Left renal pelvis (tissue), 4 donors: ENCODE results near the gene HIF3A. TPM values are rescaled to one million over a fixed set of nuclear protein-coding genes. Genes with fewer than 3 reads are reported as not detected.
"Not testable (repeated sequence)": the region's sequence is repeated elsewhere in the genome, so short reads cannot be mapped to it uniquely, and the experiment has no call there.

Source experiments
- DNase-seq, 4 donors: peaks; one replicate each; pipeline ENCODE4 v3.0.0-alpha.2; 2013; ENCODE audit warnings: low read depth in 4 of 4, low spot score in 3 of 4
- polyA plus RNA-seq, 4 donors: library from polyadenylated mRNA; unstranded; fragments of 120-200 nt; gene quantifications; one replicate each; pipeline ENCODE4 v1.2.1, GENCODE V29; 2013; ENCODE audit not compliant: insufficient read length in 4 of 4

HIF3A gene
- polyA plus RNA-seq, 4 donors = 25.9 to 66.4 (median 37.3) TPM

GRCh38 chr19:46321653-46322052 is 24.8 kb downstream of the HIF3A start:
- DNase-seq = no peak

GRCh38 chr19:46323227-46323626 is 26.4 kb downstream of the HIF3A start:
- not testable (repeated sequence) for DNase-seq

- no peak for DNase-seq
Observed at GRCh38 chr19:46324277-46324676, 27.4 kb downstream of the HIF3A start.

- no peak for DNase-seq
Observed at GRCh38 chr19:46326608-46327007, 29.8 kb downstream of the HIF3A start.

- DNase-seq = no peak
Observed at GRCh38 chr19:46328079-46328478, 31.2 kb downstream of the HIF3A start.

- no peak for DNase-seq
Observed at GRCh38 chr19:46330319-46330918, 33.6 kb downstream of the HIF3A start.

GRCh38 chr19:46337487-46337886 is 40.6 kb downstream of the HIF3A start:
- no peak for DNase-seq

GRCh38 chr19:46339446-46339845 is 42.6 kb downstream of the HIF3A start:
- no peak for DNase-seq

GRCh38 chr19:46340051-46340659 is 43.3 kb downstream of the HIF3A start:
- no peak for DNase-seq

GRCh38 chr19:46341937-46342336 is 45.1 kb downstream of the HIF3A start:
- no peak for DNase-seq

- DNase-seq = no peak
Observed at GRCh38 chr19:46344363-46344762, 47.5 kb downstream of the HIF3A start.

- DNase-seq = no peak
Observed at GRCh38 chr19:46345157-46345556, 48.3 kb downstream of the HIF3A start.

- DNase-seq = peak; percentile 78 to 87 (median 81)
Observed at GRCh38 chr19:46346821-46347571, 50.2 kb downstream of the HIF3A start, which contains the start of gene PPP5C. Gene PPP5C (plus strand): TSS chr19:46347087. CDS start chr19:46347097, 10 bp downstream.

GRCh38 chr19:46347572-46347883 is 50.7 kb downstream of the HIF3A start:
- no peak for DNase-seq

GRCh38 chr19:46347985-46348384 is 51.1 kb downstream of the HIF3A start:
- DNase-seq = no peak

GRCh38 chr19:46349311-46349993 is 52.6 kb downstream of the HIF3A start:
- DNase-seq = no peak

- no peak for DNase-seq
Observed at GRCh38 chr19:46350029-46350757, 53.4 kb downstream of the HIF3A start.

GRCh38 chr19:46350758-46351159 is 53.9 kb downstream of the HIF3A start:
- DNase-seq = no peak

- DNase-seq = no peak
Observed at GRCh38 chr19:46351241-46352041, 54.6 kb downstream of the HIF3A start.
